SU-DHL-6 (cell line): ENCODE data around the gene RALGAPA1.
"Not testable (repeated sequence)": the region's sequence is repeated elsewhere in the genome, so short reads cannot be mapped to it uniquely, and the experiment has no call there.

Experiments used
- H2AFZ ChIP-seq: fragments of 200-600 bp; sonication (generic); 2 replicates; pipeline ENCODE4 v1.6.1; 2014; ENCODE audit warnings: low read depth, mild to moderate bottlenecking, moderate library complexity, mixed read lengths, antibody characterized with exemption, low read length; ENCODE audit not compliant: severe bottlenecking
- H3F3A ChIP-seq: fragments of 200-600 bp; shearing (Covaris generic); 2 replicates; pipeline ENCODE4 v1.6.0; 2016; ENCODE audit warnings: antibody characterized with exemption, mild to moderate bottlenecking; ENCODE audit not compliant: insufficient read depth
- H3K27ac ChIP-seq: fragments of 200-600 bp; sonication (generic); 2 replicates; pipeline ENCODE4 v1.5.1; 2016; ENCODE audit warnings: low read depth, mild to moderate bottlenecking, low read length, moderate library complexity, mixed read lengths
- H3K27me3 ChIP-seq: fragments of 200-600 bp; sonication (generic), shearing (Covaris generic); 2 replicates; pipeline ENCODE4 v1.6.0; 2014; ENCODE audit warnings: mild to moderate bottlenecking, low read length
- H3K36me3 ChIP-seq: fragments of 200-600 bp; sonication (generic); 2 replicates; pipeline ENCODE4 v1.6.1; 2014; ENCODE audit warnings: mild to moderate bottlenecking, low read length, mixed read lengths
- H3K4me2 ChIP-seq: fragments of 300-600, 200-600 bp; shearing (Covaris generic), sonication (generic); 2 replicates; pipeline ENCODE4 v1.6.0; 2014; ENCODE audit warnings: low read length, low read depth, mild to moderate bottlenecking; ENCODE audit not compliant: poor library complexity, severe bottlenecking
- H3K4me3 ChIP-seq: fragments of 200-600 bp; sonication (generic); 2 replicates; pipeline ENCODE4 v1.5.1; 2014; ENCODE audit warnings: antibody characterized with exemption, low read length, mild to moderate bottlenecking, mixed read lengths; ENCODE audit not compliant: insufficient read depth, poor library complexity, severe bottlenecking
- H3K79me2 ChIP-seq: fragments of 200-600 bp; sonication (generic); 2 replicates; pipeline ENCODE4 v1.6.1; 2014; ENCODE audit warnings: mild to moderate bottlenecking, low read length, moderate library complexity; ENCODE audit not compliant: insufficient read depth
- H3K9ac ChIP-seq: fragments of 200-600 bp; sonication (generic); 2 replicates; pipeline ENCODE4 v1.7.0; 2014; ENCODE audit warnings: mild to moderate bottlenecking, low read length
- H3K9me2 ChIP-seq: fragments of 200-600 bp; sonication (generic); replicated peaks from 2 replicates; pipeline ENCODE4 v1.6.1; 2014; ENCODE audit warnings: low read length; ENCODE audit not compliant: insufficient read depth
- H3K9me3 ChIP-seq: fragments of 200-600 bp; sonication (generic); 2 replicates; pipeline ENCODE4 v1.6.1; 2014; ENCODE audit warnings: low read length, mixed read lengths; ENCODE audit not compliant: insufficient read depth
- H4K20me1 ChIP-seq: fragments of 200-600 bp; sonication (generic); 2 replicates; pipeline ENCODE4 v1.6.1; 2014; ENCODE audit warnings: low read depth, mild to moderate bottlenecking, antibody characterized with exemption, low read length, moderate library complexity, mixed read lengths
- EZH2phosphoT487 ChIP-seq: fragments of 200-600 bp; sonication (generic), shearing (Covaris generic); conservative IDR thresholded peaks from 2 replicates; pipeline ENCODE4 v1.6.1; 2018; ENCODE audit warnings: mild to moderate bottlenecking, antibody characterized with exemption, low read length, moderate library complexity, mixed read lengths
- TF ChIP-seq, protein P1 (sequence below): fragments of 200-600 bp; sonication (generic); IDR thresholded peaks from one replicate; pipeline ENCODE4 v1.5.1; 2017; ENCODE audit warnings: antibody characterized with exemption, mild to moderate bottlenecking, low read length, moderate library complexity; ENCODE audit not compliant: insufficient read depth, poor library complexity, severe bottlenecking

The RALGAPA1 gene

DNA sequence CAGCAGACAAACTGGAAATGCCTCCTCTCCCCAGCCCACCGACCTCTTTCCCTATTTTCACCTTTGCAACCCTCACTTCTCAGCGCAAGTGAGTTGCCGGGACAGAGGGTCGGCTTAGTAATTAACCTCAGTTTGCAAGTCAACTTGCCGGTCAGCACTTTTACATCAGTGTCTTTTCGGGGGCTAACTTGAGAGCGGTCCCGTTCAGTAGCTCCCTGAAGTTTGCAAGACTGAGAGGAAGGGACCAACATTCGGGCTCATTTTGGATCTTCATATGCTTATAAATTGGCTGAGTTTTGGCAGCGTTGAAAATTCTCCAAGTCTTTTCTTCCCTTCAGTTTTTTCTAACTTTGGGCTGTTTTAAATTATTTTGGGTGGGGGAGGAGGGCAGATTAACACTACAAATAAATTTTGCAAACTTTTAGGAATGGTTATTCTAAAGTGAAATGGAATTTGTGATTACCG, 17.9 kb upstream of the RALGAPA1 start:
- Histone ChIP-seq H3K4me3 (peak overlapping the region; percentile 80), H4K20me1 (no peaks in the 10 kb centered on the region), H3K27me3 (no peaks in the 10 kb centered on the region), H3K9me2 (no peaks in the 10 kb centered on the region), H3K9me3 (no peaks in the 10 kb centered on the region), H3K36me3 (no peaks in the 10 kb centered on the region), H3K79me2 (peaks cover 19% of the 10 kb centered on the region), H2AFZ (peak overlapping the region; percentile 69), H3K9ac (peak overlapping the region; percentile 80), H3F3A (peaks cover 15% of the 10 kb centered on the region), H3K4me2 (peak overlapping the region; percentile 86), H3K27ac (no peak overlapping the region; the same call in 1 of the 2 replicates)
- no peak for TF ChIP-seq EZH2phosphoT487
- TF ChIP-seq, protein P1, sequence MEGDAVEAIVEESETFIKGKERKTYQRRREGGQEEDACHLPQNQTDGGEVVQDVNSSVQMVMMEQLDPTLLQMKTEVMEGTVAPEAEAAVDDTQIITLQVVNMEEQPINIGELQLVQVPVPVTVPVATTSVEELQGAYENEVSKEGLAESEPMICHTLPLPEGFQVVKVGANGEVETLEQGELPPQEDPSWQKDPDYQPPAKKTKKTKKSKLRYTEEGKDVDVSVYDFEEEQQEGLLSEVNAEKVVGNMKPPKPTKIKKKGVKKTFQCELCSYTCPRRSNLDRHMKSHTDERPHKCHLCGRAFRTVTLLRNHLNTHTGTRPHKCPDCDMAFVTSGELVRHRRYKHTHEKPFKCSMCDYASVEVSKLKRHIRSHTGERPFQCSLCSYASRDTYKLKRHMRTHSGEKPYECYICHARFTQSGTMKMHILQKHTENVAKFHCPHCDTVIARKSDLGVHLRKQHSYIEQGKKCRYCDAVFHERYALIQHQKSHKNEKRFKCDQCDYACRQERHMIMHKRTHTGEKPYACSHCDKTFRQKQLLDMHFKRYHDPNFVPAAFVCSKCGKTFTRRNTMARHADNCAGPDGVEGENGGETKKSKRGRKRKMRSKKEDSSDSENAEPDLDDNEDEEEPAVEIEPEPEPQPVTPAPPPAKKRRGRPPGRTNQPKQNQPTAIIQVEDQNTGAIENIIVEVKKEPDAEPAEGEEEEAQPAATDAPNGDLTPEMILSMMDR = no peak

DNA sequence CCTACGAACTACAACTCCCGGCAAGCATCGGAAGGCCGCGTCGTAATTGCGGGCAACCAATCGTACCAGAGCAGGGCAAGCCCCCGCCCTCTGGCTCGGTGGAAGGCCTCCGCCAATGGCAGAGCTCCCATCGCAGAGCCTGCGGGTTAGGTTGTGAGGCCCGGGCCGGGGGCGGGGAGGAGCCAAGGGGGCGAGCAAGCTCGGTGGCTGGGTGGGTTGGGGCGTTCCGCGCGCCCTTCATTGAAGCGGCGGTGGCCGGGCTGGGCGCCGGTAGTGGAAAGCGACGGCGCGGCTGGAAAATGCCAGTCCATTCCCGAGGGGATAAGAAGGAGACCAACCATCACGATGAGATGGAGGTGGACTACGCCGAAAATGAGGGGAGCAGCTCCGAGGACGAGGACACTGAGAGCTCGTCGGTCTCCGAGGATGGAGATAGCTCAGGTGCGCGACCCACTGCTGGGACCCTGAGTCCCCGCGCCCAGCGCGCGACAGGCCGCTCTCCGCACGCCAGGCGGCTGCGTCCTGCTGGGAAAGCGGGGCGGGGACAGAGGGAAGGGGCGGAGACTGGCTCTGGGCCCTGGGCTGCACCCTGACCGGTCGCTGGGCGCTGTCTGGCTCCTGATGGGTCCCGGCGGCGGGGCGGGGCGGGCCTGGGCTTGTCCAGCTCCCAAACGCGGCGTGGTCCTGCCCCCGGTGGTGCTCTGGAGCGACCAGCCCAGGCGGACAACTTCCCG, 17.3 kb upstream of the RALGAPA1 start, which contains the start of gene BRMS1L:
Gene BRMS1L (plus strand): TSS at position 121 of the 734 bp plus-strand sequence. CDS start 179 bp downstream, at position 300.
- Histone ChIP-seq H3K9me3 (no peaks in the 10 kb centered on the region), H3K79me2 (peaks cover 19% of the 10 kb centered on the region), H3K27ac (peak within 1 kb of the TSS; percentile 53), H3K36me3 (no peaks in the 10 kb centered on the region), H4K20me1 (no peaks in the 10 kb centered on the region), H3K9ac (peak within 1 kb of the TSS; percentile 80), H3K4me3 (peak within 1 kb of the TSS; percentile 80), H3F3A (peaks cover 15% of the 10 kb centered on the region), H2AFZ (peak within 1 kb of the TSS; percentile 88), H3K9me2 (no peaks in the 10 kb centered on the region), H3K27me3 (no peaks in the 10 kb centered on the region), H3K4me2 (peak within 1 kb of the TSS; percentile 98)
- no peak for TF ChIP-seq EZH2phosphoT487
- TF ChIP-seq, protein P1 = no peak

DNA sequence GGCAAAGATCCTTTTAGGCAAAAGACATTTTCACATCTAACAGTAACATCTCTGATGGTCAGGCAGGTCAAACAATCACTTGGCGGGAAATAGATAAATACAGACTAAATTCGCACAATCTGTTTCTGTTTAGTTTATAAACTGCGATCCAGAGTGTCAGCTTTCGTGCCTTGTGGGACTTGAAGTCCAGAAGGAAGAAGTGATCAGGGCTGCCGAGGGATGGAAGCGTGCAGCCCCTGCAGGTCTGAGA, 16.8 kb upstream of the RALGAPA1 start:
- Histone ChIP-seq H3K79me2 (peaks cover 19% of the 10 kb centered on the region), H3K9ac (peak overlapping the region; percentile 80), H2AFZ (peak overlapping the region; percentile 88), H3K4me3 (peak overlapping the region; percentile 65), H3K4me2 (peak overlapping the region; percentile 98), H3K27ac (0 out of 2 replicates have a peak overlapping the region, but pooled peaks have one; percentile 11), H3K9me3 (no peaks in the 10 kb centered on the region), H3K9me2 (no peaks in the 10 kb centered on the region), H3K36me3 (no peaks in the 10 kb centered on the region), H3F3A (peaks cover 15% of the 10 kb centered on the region), H3K27me3 (no peaks in the 10 kb centered on the region), H4K20me1 (no peaks in the 10 kb centered on the region)
- TF ChIP-seq, protein P1 = no peak
- no peak for TF ChIP-seq EZH2phosphoT487

DNA sequence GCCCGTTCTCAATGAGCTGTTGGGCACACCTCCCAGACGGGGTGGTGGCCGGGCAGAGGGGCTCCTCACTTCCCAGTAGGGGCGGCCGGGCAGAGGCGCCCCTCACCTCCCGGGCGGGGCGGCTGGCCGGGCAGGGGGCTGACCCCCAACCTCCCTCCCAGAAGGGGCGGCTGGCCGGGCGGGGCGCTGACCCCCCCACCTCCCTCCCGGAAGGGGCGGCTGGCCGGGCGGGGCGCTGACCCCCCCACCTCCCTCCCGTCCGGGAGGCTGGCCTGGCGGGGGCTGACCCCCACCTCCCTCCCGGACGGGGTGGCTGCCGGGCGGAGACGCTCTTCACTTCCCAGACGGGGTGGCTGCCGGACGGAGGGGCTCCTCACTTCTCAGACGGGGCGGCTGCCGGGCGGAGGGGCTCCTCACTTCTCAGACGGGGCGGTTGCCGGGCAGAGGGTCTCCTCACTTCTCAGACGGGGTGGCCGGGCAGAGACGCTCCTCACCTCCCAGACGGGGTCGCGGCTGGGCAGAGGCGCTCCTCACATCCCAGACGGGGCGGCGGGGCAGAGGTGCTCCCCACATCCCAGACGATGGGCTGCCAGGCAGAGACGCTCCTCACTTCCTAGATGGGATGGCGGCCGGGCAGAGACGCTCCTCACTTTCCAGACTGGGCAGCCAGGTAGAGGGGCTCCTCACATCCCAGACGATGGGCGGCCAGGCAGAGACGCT, 15.5 kb upstream of the RALGAPA1 start:
- not testable (repeated sequence) for H3K36me3 ChIP-seq, H4K20me1 ChIP-seq, H3K9ac ChIP-seq, H3K4me2 ChIP-seq, H3K27me3 ChIP-seq, H3K27ac ChIP-seq, H3K4me3 ChIP-seq, H3K9me2 ChIP-seq, H2AFZ ChIP-seq, H3K9me3 ChIP-seq
- H3F3A ChIP-seq = peaks cover 15% of the 10 kb centered on the region
- H3K79me2 ChIP-seq = peaks cover 19% of the 10 kb centered on the region
